Activated T-cell treated with anti-CD3 and anti-CD28 coated beads for 1 hour (primary cell): ENCODE results near the gene IGFL1.
"Not testable (repeated sequence)": the region's sequence is repeated elsewhere in the genome, so short reads cannot be mapped to it uniquely, and the experiment has no call there.

Source experiments
- DNase-seq: peaks from one replicate; pipeline ENCODE4 v3.0.0-alpha.2; 2020; ENCODE audit warnings: low read depth

Gene IGFL1

DNA sequence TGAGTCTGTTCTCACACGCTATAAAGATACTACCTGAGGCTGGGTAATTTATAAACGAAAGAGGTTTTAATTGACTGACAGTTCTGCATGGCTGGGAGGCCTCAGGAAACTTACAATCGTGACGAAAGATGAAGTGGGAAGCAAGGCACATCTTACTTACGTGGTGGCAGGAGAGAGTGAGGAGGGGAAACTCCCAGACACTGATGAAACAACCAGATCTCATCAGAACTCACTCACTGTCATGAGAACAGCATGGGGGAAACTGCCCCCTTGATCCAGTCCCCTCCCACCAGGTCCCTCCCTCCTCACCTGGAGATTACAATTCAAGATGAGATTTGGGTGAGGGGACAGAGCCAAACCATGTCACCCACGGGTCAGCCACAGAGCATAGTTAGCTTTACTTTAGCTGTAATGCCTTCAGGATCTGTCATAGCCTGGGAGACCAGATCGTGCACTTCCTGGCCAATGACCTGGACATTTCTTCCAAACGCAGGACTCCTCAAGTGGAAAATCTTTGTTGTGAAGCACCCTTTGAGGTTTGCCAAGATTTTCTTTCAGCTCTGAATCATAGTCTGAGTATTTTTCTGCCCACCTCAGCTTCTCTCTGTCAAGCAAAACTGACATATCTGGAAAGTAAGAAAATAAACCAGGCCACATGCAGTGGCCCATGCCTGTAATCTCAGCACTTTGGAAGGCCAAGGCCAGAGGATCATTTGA is 42.1 kb downstream of the IGFL1 start:
- DNase-seq: no peak

DNA sequence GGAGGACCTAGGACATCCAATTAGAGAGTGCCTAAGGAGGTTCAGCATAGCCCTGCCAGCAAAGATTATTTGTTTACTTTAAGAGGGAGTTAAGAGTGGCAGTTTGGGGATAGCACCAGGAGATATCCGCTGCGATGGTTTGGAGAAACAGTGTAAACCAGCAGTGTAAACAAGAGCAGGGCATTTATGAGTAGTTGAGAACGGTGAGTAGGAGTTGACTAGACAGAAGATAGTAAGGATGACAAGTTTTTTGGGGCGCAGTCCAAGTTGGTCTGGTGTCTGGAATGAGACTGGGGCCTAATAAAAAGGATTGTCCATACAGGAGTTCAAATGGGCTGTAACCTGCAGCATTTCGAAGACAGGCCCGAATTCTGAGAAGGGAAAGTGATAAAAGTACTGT is 44.4 kb downstream of the IGFL1 start:
- DNase-seq: not testable (repeated sequence)

DNA sequence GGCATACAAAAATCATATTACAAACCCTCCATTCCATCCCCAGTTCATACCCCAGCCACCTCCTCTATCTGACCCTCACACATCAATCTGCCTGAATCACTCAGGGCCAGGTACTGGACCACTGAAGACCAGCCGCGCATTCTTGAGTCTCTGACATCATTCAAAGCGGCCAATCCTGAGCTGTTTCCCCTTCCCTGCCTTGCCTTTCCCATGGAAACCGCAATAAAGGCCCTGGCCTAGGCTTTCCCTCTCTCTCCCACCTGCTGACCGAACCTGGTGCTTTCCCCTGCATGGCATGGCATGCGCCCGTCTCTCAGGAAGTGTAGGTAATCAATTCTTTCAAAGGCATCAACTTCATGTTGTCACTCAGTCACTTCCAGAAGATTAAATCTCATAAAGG is 49.6 kb downstream of the IGFL1 start:
- DNase-seq: no peak
